Testis (tissue), 2 donors: ENCODE results near the gene PLCD1.

Experiments
- POLR2A ChIP-seq: fragments of 450-650 bp; IDR thresholded peaks from one replicate; pipeline ENCODE4 v1.6.1; 2017; ENCODE audit warnings: antibody characterized with exemption, mild to moderate bottlenecking, moderate library complexity
- TF ChIP-seq, protein P1 (sequence below), 3 experiments: fragments of 450-650 bp in 2 of 3; fragments of 200-600 bp in 1 of 3; sonication (generic) in 1 of 3; IDR thresholded peaks; one replicate each; pipeline ENCODE4 v1.5.1; 2016 to 2019; ENCODE audit warnings: antibody characterized with exemption in 3 of 3, mild to moderate bottlenecking in 2 of 3, moderate library complexity in 1 of 3

DNA sequence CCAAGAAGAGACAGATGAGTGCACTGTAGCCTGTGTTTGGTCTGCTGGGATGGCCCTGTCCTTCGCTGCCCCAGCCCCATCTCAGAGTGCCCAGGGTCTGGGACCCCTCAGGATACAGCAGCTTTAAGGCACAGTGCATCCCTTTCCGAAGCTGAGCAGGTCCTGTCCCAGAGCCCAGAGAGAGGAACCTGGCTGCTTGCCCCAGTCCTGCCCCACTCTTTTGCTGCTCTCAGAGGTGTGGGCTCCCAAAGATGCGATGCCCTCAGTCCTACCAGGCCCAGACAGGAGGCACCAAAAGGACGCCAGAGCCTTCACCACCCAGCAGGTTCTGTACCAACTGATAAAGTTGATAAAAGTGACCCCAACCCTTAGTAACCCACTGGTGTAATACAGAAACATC lies 8.2 kb downstream of the PLCD1 start:
- TF ChIP-seq POLR2A, result no peak
- TF ChIP-seq, protein P1, sequence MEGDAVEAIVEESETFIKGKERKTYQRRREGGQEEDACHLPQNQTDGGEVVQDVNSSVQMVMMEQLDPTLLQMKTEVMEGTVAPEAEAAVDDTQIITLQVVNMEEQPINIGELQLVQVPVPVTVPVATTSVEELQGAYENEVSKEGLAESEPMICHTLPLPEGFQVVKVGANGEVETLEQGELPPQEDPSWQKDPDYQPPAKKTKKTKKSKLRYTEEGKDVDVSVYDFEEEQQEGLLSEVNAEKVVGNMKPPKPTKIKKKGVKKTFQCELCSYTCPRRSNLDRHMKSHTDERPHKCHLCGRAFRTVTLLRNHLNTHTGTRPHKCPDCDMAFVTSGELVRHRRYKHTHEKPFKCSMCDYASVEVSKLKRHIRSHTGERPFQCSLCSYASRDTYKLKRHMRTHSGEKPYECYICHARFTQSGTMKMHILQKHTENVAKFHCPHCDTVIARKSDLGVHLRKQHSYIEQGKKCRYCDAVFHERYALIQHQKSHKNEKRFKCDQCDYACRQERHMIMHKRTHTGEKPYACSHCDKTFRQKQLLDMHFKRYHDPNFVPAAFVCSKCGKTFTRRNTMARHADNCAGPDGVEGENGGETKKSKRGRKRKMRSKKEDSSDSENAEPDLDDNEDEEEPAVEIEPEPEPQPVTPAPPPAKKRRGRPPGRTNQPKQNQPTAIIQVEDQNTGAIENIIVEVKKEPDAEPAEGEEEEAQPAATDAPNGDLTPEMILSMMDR (IDR thresholded peaks at IDR 0.05), result no peak
